DLD1 (cell line): ENCODE data around the gene MAPK6.

Source experiments
- in situ Hi-C: cut with HindIII; loops from 2 replicates; pipeline ENCODE4 v1.10.0; 2017; ENCODE audit warnings: low sequenced_read_pairs

MAPK6 gene

GRCh38 chr15:52010633-52011595, 8.1 kb upstream of the MAPK6 start:
- in situ Hi-C loops = no loop called here

- in situ Hi-C loops = no loop called here
Measured at GRCh38 chr15:52011711-52012144, 7.3 kb upstream of the MAPK6 start.

- in situ Hi-C loops = no loop called here
Measured at GRCh38 chr15:52012210-52012609, 6.8 kb upstream of the MAPK6 start.

GRCh38 chr15:52013151-52013791, 5.7 kb upstream of the MAPK6 start:
- in situ Hi-C loops = no loop called here

GRCh38 chr15:52014616-52015015, 4.4 kb upstream of the MAPK6 start:
- in situ Hi-C loops = no loop called here

- in situ Hi-C loops = no loop called here
Measured at GRCh38 chr15:52016316-52016715, 2.7 kb upstream of the MAPK6 start.

GRCh38 chr15:52018244-52018643, 775 bp upstream of the MAPK6 start:
- in situ Hi-C loops = no loop called here

GRCh38 chr15:52019394-52020220, 588 bp downstream of the MAPK6 start:
- in situ Hi-C loops = no loop called here

GRCh38 chr15:52020221-52021085, 1.4 kb downstream of the MAPK6 start:
- in situ Hi-C loops = no loop called here

- in situ Hi-C loops = no loop called here
Measured at GRCh38 chr15:52021128-52021671, 2.2 kb downstream of the MAPK6 start.

- in situ Hi-C loops = no loop called here
Measured at GRCh38 chr15:52021892-52022540, 3.0 kb downstream of the MAPK6 start.

- in situ Hi-C loops = no loop called here
Measured at GRCh38 chr15:52023169-52023922, 4.3 kb downstream of the MAPK6 start.

GRCh38 chr15:52028431-52029093, 9.5 kb downstream of the MAPK6 start:
- in situ Hi-C loops = no loop called here

GRCh38 chr15:52030010-52030409, 11.0 kb downstream of the MAPK6 start:
- in situ Hi-C loops = no loop called here

GRCh38 chr15:52031556-52031955, 12.5 kb downstream of the MAPK6 start:
- in situ Hi-C loops = no loop called here

GRCh38 chr15:52037889-52038505, 19.0 kb downstream of the MAPK6 start:
- in situ Hi-C loops = no loop called here

GRCh38 chr15:52039925-52040781, 21.1 kb downstream of the MAPK6 start:
- in situ Hi-C loops = no loop called here
